OCI-LY7 (cell line): ENCODE results near the gene TRIM8.

Experiments
- CTCF ChIP-seq: fragments of 200-600 bp; sonication (generic); conservative IDR thresholded peaks from 2 replicates; pipeline ENCODE4 v1.5.1; 2014; ENCODE audit warnings: mild to moderate bottlenecking, antibody characterized with exemption, low read length, moderate library complexity, mixed read lengths
- EZH2phosphoT487 ChIP-seq: fragments of 200-600 bp; sonication (generic); IDR thresholded peaks from 2 replicates; pipeline ENCODE4 v1.6.1; 2018; ENCODE audit warnings: low read depth, borderline replicate concordance, mild to moderate bottlenecking, mixed run types, antibody characterized with exemption, low read length, moderate library complexity, mixed read lengths

DNA sequence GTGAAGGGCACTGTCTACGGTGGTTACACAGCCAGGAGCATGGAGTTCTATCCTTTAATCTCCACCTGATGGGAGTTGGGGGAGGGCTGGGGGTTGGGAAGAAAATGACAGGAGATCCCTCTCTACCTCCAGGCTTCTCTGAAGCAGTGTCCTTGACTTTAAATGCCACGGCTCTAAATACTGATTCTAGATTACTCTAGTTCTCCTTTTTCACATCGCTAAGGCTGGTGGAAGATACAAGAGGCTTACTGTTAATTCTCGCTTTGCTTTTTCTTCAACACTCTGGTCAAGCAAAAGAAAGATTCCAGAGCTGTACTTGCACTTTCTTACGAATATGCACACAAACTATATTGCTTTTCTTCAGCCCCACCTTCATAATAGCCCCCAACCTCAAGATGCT is 39.5 kb downstream of the TRIM8 start:
- TF ChIP-seq CTCF: no peak
- TF ChIP-seq EZH2phosphoT487: no peak
